Activated CD8-positive, alpha-beta memory T cell treated with anti-CD3 and anti-CD28 coated beads, Interleukin-2, amount 50 U/mL, for 24 hours (primary cell): Measurements from ENCODE around the gene SAMMSON.

ENCODE experiments used
- DNase-seq: peaks from one replicate; pipeline ENCODE4 v3.0.0-alpha.2; 2020; ENCODE audit errors: extremely low read depth

Gene SAMMSON

DNA sequence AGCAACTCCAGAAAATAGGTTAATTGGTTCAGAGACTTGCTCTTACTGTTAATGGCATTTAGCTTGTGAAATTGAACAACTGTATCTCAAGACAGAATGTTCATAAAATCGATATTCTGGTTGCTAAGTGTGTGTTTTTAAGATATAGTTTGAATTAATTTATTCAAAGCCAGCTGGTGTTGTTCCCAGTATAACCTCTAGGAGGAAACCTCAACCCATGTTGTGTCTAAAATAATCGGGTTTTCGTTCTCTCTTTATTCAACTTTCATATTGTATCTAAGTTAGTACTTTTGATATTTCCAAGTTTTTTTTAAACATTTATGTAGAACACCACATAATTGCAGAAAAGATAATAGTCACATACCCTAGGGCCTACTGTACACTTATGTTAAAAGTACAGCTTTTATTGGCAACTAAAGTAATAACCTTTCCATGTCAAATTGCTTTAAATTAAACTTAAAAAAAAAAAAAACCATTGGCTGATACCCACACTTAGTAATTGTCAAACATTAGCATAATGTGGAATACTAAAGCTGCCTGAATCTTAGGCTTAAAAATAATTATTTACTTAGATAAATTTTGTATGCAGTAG, 90.9 kb downstream of the SAMMSON start:
- no peak for DNase-seq

DNA sequence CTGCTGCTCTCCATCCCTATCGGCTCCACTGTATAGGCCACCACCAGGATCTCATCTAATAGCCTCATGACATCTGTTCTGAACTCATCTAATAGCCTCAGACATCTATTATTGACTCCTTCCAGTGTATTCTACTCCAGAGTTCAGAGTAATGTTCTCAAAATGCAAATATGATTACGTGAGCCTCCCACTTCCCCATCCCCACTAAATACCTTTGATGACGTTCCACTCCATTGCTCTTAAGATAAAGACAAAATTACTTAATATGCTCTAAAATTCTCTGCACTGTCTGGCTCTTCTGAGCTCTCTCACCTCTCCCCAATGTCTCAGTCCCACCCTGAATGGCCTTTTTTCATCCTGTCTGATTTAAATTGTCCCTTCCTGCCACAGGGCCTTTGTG, 94.7 kb downstream of the SAMMSON start:
- no peak for DNase-seq

DNA sequence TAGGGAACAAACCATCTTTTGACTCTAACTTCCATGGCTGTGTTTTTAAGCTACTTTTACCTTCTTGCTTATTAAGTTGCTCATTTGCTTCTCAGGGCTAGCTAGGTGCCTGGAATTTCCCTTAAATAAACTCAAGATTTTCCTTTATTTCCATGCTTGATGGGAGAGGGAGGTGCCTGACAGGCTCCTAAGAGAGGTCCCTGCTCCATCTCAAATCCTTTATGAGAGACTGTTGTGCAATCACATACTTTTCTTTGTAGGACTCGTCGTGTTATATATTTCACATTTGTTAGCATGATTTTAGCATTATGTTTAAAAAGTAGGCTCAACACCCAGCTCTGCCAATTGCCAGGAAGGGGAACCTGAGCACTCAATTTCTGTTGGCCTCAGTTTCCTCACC, 95.7 kb downstream of the SAMMSON start:
- DNase-seq: no peak

DNA sequence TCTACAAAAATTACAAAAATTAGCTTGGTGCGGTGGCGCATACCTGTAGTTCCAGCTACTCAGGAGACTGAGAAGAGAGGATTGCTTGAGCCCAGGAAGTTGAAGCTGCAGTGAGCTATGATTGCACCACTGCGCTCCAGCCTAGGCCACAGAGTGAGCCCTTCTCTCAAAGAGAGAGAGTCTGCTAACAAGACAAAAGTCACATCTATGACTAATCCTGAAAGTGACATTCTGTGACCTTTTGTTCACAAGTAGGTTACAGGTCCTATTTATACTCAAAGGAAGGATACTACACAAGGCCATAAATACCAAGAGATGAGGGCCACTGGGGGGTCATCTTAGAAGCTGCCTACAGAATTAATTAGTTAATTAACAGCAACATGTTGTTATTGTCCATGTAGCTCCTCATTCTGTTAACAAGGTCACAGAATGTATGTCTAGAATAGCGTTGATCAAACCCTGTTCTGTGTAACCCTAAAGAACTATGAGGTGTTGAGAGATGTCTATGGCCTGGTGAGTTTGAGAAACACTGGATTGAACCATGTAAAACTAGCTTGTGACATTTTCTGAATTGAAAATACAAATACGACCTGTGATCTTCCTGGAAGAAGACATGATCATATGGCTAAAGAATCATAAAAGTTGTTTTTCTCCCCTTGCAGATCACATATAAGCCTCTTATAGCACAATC, 97.0 kb downstream of the SAMMSON start:
- no peak for DNase-seq

DNA sequence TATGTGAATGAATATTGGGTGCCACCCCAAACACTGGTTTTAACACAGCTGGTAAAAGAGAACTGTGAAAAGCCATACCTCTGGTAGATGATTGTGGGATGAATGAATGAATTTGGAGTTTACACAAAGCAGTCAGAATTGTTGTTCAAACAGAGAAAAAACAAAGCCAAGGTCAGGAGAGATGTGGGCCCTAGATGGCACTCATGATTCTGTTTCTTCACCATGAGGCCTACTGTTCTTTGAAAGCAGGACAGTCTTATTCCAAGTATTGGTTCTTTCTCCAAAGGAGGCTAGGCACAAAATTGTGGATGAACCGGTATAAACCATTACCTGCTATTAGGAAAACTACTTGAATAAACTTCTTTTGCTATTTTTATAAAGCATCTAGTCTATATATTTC, 97.6 kb downstream of the SAMMSON start:
- DNase-seq: no peak

DNA sequence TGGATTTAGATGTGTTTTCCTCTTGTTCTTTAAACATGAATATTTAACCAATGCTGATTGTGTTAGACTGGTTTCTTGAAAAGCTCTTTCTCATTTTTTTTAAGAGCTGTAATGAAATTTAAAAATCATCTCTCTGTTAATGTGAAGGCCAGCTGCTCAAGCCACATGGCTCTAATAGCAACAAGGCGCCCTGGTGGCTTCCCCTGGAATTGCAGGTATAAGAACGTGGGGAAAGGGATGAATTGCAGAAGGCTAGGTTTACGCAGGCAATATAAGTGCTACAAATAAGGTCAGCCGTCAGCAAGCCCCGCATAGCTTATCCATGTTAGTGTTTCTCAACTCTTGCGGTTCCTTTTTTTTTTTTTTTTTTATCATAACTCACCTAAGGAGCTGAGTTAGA, 108.5 kb downstream of the SAMMSON start:
- no peak for DNase-seq

DNA sequence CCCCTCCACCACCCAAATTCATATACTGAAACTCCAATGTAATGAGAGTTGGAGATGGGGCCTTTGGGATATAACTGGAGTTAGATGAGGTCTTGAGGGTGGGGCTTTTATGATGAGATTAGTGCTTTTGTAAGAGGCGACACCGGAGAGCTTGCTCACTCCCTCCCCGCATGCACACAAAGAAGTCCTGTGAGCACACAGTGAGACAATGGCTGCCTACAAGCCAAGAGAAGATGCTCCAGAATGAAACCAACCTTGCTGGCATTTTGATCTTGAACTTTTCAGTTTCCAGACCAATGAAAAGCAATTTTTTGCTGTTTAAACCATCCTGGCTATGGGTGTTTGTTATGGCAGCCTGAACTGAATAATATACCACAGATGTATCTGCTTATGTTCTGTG, 109.0 kb downstream of the SAMMSON start:
- DNase-seq: no peak

DNA sequence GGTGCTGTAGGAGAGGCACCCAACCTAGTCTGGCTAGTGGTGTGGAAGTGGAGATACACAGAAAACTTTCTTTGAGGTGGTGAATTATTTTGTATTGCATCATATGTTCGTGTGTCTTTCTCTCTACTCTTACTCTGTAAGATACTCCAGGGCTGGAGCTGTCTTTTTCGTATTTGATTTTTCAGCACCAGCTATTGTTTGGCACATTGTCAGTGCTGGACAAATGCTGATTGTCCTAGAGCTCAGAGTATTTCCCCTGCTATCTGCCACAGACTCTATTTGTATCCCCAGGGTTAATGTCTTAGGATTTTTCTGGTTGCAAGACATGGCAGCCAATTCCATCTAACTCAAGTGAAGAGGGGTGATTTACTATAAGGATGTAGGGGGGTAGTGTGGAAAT, 110.5 kb downstream of the SAMMSON start:
- no peak for DNase-seq

DNA sequence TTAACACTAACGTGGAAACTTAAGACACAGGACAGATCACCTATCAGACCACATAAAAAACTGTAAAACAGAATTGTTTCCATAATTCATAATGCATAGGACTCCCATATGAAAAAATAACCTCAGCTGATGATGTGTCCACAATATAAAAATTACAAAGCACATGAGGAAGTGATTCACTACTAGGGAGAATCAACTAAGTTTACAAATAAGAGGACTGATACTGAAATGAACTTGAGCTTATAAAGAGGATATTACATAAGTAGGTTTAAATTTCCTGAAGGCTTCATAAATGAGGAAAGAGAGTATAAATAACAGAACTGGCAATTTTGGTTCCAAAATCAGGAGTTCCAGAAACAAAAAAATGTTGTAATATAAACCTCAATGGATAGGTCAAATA, 111.9 kb downstream of the SAMMSON start:
- no peak for DNase-seq

DNA sequence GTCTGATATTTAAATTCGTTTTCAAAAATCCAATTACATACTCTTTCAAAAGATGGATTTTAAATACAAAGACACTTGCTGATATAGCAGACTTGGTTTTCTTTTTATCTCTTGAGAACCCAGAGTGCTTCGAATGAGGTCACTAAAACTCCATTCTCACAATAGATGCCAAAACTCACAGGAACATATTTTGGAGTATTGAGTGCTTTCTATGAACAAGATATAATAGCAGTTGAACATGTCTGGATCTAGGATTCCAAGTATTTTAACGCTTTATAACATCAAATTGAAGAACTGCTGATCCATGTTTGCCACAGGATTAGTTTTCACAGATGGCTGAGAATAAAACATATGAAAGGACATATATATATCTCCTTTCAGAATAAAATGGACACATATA, 113.2 kb downstream of the SAMMSON start:
- no peak for DNase-seq

DNA sequence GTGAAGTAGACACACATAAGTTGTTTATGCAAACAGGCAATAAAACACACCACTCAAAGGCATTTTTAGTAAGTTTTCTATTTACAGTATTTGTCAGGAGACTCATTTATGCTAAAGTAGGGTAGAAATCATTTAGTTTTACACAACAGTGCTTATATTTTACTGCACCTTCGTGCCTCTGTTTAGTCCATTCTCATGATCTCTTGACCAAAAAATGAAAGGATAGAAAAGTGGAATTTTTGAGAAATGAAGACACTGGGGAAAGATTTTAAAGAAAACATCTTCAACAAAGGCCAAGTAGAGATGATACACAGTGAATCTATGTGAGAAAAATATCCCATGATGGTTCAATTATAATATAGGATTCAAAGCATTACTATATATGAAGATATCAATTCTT, 114.9 kb downstream of the SAMMSON start:
- DNase-seq: no peak

DNA sequence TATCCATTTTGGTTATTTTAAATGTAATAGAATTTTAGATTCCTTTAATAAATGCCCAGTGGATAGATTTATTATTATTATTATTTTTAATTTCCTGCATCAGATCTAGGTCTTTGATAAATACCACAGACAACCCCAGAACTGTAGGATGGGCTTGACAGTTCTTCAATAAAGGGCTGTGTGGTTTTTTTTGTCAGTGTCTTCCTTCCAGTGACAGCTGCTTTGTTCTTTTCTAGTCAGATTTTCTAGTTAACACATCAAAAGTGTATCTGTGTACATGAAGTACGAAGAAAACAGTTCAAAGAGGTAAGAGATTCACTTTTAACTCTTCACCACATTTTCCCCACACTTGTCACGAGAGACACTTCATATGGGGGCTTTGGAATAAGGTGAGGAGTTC, 120.3 kb downstream of the SAMMSON start:
- DNase-seq: no peak
